HL-60 (cell line): ENCODE results near the gene HAP1.

Experiments
- DNase-seq, 2 experiments: peaks; one replicate each; pipeline ENCODE4 v3.0.0-alpha.2; 2010 to 2020; ENCODE audit warnings: low read depth in 1 of 2, low spot score in 1 of 2
- H3K27ac ChIP-seq: fragments of 250-450 bp; sonication (Bioruptor Pico); replicated peaks from 2 replicates; pipeline ENCODE4 v1.5.1; 2020; ENCODE audit warnings: mild to moderate bottlenecking, moderate library complexity
- H3K27me3 ChIP-seq: fragments of 250-450 bp; sonication (Bioruptor Pico); 2 replicates; pipeline ENCODE4 v1.5.1; 2021; ENCODE audit warnings: mild to moderate bottlenecking, moderate library complexity; ENCODE audit not compliant: insufficient read depth, poor library complexity, severe bottlenecking
- H3K4me3 ChIP-seq: replicated peaks from 2 replicates; pipeline ENCODE4 v1.5.1; 2011; ENCODE audit warnings: mild to moderate bottlenecking, control low read depth, low read length; ENCODE audit not compliant: insufficient read depth
- CTCF ChIP-seq: IDR thresholded peaks from one replicate; pipeline ENCODE4 v1.5.1; 2011; ENCODE audit warnings: low read length, control low read depth, inconsistent platforms; ENCODE audit not compliant: insufficient read depth
- GABPA ChIP-seq: IDR thresholded peaks from 2 replicates; pipeline ENCODE4 v1.6.1; 2012; ENCODE audit warnings: low read depth
- POLR2AphosphoS5 ChIP-seq: IDR thresholded peaks from 2 replicates; pipeline ENCODE4 v1.6.1; 2012; ENCODE audit warnings: low read depth
- REST ChIP-seq: IDR thresholded peaks from 2 replicates; pipeline ENCODE4 v1.6.1; 2012; ENCODE audit warnings: low read depth; ENCODE audit not compliant: insufficient replicate concordance
- SPI1 ChIP-seq: IDR thresholded peaks from 2 replicates; pipeline ENCODE4 v1.6.1; 2012; ENCODE audit warnings: low read depth, mild to moderate bottlenecking, borderline replicate concordance

HAP1 gene

GRCh38 chr17:41763327-41763726, 28.9 kb upstream of the HAP1 start:
- no peak for DNase-seq

GRCh38 chr17:41762841-41763240, 28.4 kb upstream of the HAP1 start:
- H3K27ac ChIP-seq, result no peak overlapping the region
- no peak for DNase-seq
- no peaks in the 10 kb centered on the region for H3K27me3 ChIP-seq
- H3K4me3 ChIP-seq, result no peak overlapping the region
- TF ChIP-seq SPI1 (no peak), POLR2AphosphoS5 (no peak), REST (no peak), GABPA (no peak), CTCF (no peak)

More at GRCh38 chr17:41763327-41763726, 28.9 kb upstream of the HAP1 start:
- Histone ChIP-seq H3K27ac (no peak overlapping the region), H3K27me3 (no peaks in the 10 kb centered on the region), H3K4me3 (no peak overlapping the region)
- TF ChIP-seq REST (no peak), SPI1 (no peak), POLR2AphosphoS5 (no peak), GABPA (no peak), CTCF (no peak)

GRCh38 chr17:41762391-41762790, 27.9 kb upstream of the HAP1 start:
- no peaks in the 10 kb centered on the region for H3K27me3 ChIP-seq
- TF ChIP-seq SPI1 (no peak), GABPA (no peak), REST (no peak), POLR2AphosphoS5 (no peak), CTCF (no peak)
- H3K4me3 ChIP-seq, result no peak overlapping the region
- no peak for DNase-seq
- no peak overlapping the region for H3K27ac ChIP-seq
